Gastrocnemius medialis (tissue), 4 donors: ENCODE measurements around the gene CERS5.

Experiments used
- POLR2A ChIP-seq, 2 donors: fragments of 450-650 bp; IDR thresholded peaks; one replicate each; pipeline ENCODE4 v1.6.1; 2017; ENCODE audit warnings: antibody characterized with exemption in 2 of 2, mild to moderate bottlenecking in 2 of 2, moderate library complexity in 2 of 2
- TF ChIP-seq, protein P1 (sequence below), 5 experiments: fragments of 450-650 bp in 3 of 5; fragments of 200-600 bp in 2 of 5; sonication (generic) in 2 of 5; IDR thresholded peaks in 4 of 5; conservative IDR thresholded peaks in 1 of 5; 1 replicate in 4 of 5; 2 replicates in 1 of 5; pipeline ENCODE4 v1.5.1; 2016 to 2019; ENCODE audit warnings: antibody characterized with exemption in 5 of 5, mild to moderate bottlenecking in 3 of 5, moderate library complexity in 3 of 5

DNA sequence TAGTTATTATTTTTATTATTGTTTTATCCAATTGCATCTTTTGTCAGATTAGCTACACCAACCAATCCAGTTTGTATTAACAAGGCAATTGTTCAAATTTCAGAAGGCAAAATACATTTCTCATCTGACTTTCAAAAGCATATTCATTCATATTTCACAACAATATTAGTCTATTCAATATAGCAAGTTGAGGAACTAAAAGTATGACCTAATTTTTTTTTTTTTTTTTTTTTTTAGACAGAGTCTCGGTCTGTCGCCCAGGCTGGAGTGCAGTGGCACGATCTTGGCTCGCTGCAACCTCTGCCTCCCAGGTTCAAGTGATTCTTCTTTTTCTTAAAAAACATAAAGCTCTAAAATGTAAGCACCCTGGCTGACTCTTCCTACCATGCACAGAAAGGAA, 37.9 kb downstream of the CERS5 start:
- TF ChIP-seq, protein P1, sequence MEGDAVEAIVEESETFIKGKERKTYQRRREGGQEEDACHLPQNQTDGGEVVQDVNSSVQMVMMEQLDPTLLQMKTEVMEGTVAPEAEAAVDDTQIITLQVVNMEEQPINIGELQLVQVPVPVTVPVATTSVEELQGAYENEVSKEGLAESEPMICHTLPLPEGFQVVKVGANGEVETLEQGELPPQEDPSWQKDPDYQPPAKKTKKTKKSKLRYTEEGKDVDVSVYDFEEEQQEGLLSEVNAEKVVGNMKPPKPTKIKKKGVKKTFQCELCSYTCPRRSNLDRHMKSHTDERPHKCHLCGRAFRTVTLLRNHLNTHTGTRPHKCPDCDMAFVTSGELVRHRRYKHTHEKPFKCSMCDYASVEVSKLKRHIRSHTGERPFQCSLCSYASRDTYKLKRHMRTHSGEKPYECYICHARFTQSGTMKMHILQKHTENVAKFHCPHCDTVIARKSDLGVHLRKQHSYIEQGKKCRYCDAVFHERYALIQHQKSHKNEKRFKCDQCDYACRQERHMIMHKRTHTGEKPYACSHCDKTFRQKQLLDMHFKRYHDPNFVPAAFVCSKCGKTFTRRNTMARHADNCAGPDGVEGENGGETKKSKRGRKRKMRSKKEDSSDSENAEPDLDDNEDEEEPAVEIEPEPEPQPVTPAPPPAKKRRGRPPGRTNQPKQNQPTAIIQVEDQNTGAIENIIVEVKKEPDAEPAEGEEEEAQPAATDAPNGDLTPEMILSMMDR (IDR thresholded peaks at IDR 0.05 in 4 of 5, conservative IDR thresholded peaks at IDR 0.05 in 1 of 5), result no peak
- TF ChIP-seq POLR2A (IDR thresholded peaks at IDR 0.05), result no peak
